DND-41 (cell line): ENCODE measurements around the gene SYNE1.

Source experiments
- CTCF ChIP-seq: IDR thresholded peaks from 2 replicates; pipeline ENCODE4 v1.5.1; 2012; ENCODE audit warnings: borderline replicate concordance, low read length, moderate library complexity, mild to moderate bottlenecking; ENCODE audit not compliant: poor library complexity, severe bottlenecking; ENCODE audit errors: extremely low read depth
- EZH2 ChIP-seq: IDR thresholded peaks from 3 replicates; pipeline ENCODE4 v1.6.1; 2012; ENCODE audit warnings: borderline replicate concordance, low read depth, mild to moderate bottlenecking, moderate library complexity, low read length, inconsistent platforms; ENCODE audit not compliant: severe bottlenecking

- TF ChIP-seq CTCF (no peak), EZH2 (no peak)
Observed at GRCh38 chr6:152087701-152088100, 549.5 kb downstream of the SYNE1 start.
